SK-N-SH treated with all-trans-retinoic acid at 6 μM for 48 hours (cell line): ENCODE results near the gene PSMB8.

Source experiments
- ATAC-seq: fragments of 200-7000 bp; cut with Tn5 transposase; 3 replicates; pipeline ENCODE4 v1.9.1; 2020; ENCODE audit warnings: mild to moderate bottlenecking, moderate library complexity
- ARNTL ChIP-seq: fragments of 450-650 bp; formaldehyde crosslinking; IDR thresholded peaks from 2 replicates; pipeline ENCODE4 v1.5.0; 2020; ENCODE audit warnings: low read depth, mild to moderate bottlenecking, moderate library complexity, borderline replicate concordance
- BACH2 ChIP-seq: fragments of 250-450 bp; sonication (Bioruptor Pico); IDR thresholded peaks from 2 replicates; pipeline ENCODE4 v1.9.0; 2021; ENCODE audit warnings: mild to moderate bottlenecking, borderline replicate concordance
- CSDC2 ChIP-seq: fragments of 250-450 bp; sonication (Bioruptor Pico); IDR thresholded peaks from 2 replicates; pipeline ENCODE4 v1.5.0; 2020; ENCODE audit warnings: mild to moderate bottlenecking, moderate library complexity
- ESRRG ChIP-seq: fragments of 250-450 bp; sonication (Bioruptor Pico); IDR thresholded peaks from 2 replicates; pipeline ENCODE4 v1.6.1; 2021; ENCODE audit warnings: mild to moderate bottlenecking
- GLIS3 ChIP-seq: fragments of 250-450 bp; sonication (Bioruptor Pico); IDR thresholded peaks from 2 replicates; pipeline ENCODE4 v1.5.0; 2020; ENCODE audit warnings: mild to moderate bottlenecking, moderate library complexity
- ISL1 ChIP-seq: fragments of 250-450 bp; sonication (Bioruptor Pico); IDR thresholded peaks from 2 replicates; pipeline ENCODE4 v2.1.2; 2022; ENCODE audit warnings: mild to moderate bottlenecking, moderate library complexity
- OSR1 ChIP-seq: fragments of 250-450 bp; sonication (Bioruptor Pico); IDR thresholded peaks from 2 replicates; pipeline ENCODE4 v1.8.0; 2022; ENCODE audit warnings: moderate library complexity, mild to moderate bottlenecking, inconsistent platforms
- PPARA ChIP-seq: fragments of 250-450 bp; sonication (Bioruptor Pico); IDR thresholded peaks from 2 replicates; pipeline ENCODE4 v1.5.0; 2020; ENCODE audit warnings: mild to moderate bottlenecking, borderline replicate concordance
- RARB ChIP-seq: fragments of 250-450 bp; sonication (Bioruptor Pico); IDR thresholded peaks from 2 replicates; pipeline ENCODE4 v1.8.0; 2021; ENCODE audit warnings: mild to moderate bottlenecking, moderate library complexity
- TCF4 ChIP-seq: fragments of 250-450 bp; sonication (Bioruptor Pico); IDR thresholded peaks from 2 replicates; pipeline ENCODE4 v1.8.0; 2021; ENCODE audit warnings: mild to moderate bottlenecking, moderate library complexity, borderline replicate concordance
- TOX ChIP-seq: fragments of 250-450 bp; sonication (Bioruptor Pico); IDR thresholded peaks from 2 replicates; pipeline ENCODE4 v1.8.0; 2021; ENCODE audit warnings: mild to moderate bottlenecking, moderate library complexity, borderline replicate concordance
- ZC3H10 ChIP-seq: fragments of 250-450 bp; sonication (Bioruptor Pico); IDR thresholded peaks from 2 replicates; pipeline ENCODE4 v1.5.1; 2021; ENCODE audit warnings: mild to moderate bottlenecking, moderate library complexity
- ZNF565 ChIP-seq: fragments of 450-650 bp; formaldehyde crosslinking; conservative IDR thresholded peaks from 2 replicates; pipeline ENCODE4 v1.5.0; 2020; ENCODE audit warnings: low read depth, mild to moderate bottlenecking, moderate library complexity
- ZNF70 ChIP-seq: fragments of 450-650 bp; formaldehyde crosslinking; IDR thresholded peaks from 2 replicates; pipeline ENCODE4 v1.5.0; 2020; ENCODE audit warnings: mild to moderate bottlenecking, moderate library complexity
- ZNF8 ChIP-seq: fragments of 450-650 bp; formaldehyde crosslinking; IDR thresholded peaks from 2 replicates; pipeline ENCODE4 v1.5.0; 2020; ENCODE audit warnings: mild to moderate bottlenecking, moderate library complexity
- TF ChIP-seq, protein P1 (sequence below): fragments of 250-450 bp; sonication (Bioruptor Pico); IDR thresholded peaks from 2 replicates; pipeline ENCODE4 v1.5.1; 2021; ENCODE audit warnings: mild to moderate bottlenecking, moderate library complexity
- TF ChIP-seq, protein P2 (sequence below): fragments of 250-450 bp; sonication (Bioruptor Pico); IDR thresholded peaks from 2 replicates; pipeline ENCODE4 v1.5.0; 2020; ENCODE audit warnings: mild to moderate bottlenecking, moderate library complexity
- TF ChIP-seq, protein P3 (sequence below): fragments of 250-450 bp; sonication (Bioruptor Pico); IDR thresholded peaks from 2 replicates; pipeline ENCODE4 v1.5.1; 2020; ENCODE audit warnings: low read depth, mild to moderate bottlenecking, moderate library complexity
- TF ChIP-seq, protein P4 (sequence below): fragments of 250-450 bp; sonication (Bioruptor Pico); IDR thresholded peaks from 2 replicates; pipeline ENCODE4 v1.8.0; 2021; ENCODE audit warnings: low read depth, mild to moderate bottlenecking, moderate library complexity, borderline replicate concordance

Gene PSMB8

DNA sequence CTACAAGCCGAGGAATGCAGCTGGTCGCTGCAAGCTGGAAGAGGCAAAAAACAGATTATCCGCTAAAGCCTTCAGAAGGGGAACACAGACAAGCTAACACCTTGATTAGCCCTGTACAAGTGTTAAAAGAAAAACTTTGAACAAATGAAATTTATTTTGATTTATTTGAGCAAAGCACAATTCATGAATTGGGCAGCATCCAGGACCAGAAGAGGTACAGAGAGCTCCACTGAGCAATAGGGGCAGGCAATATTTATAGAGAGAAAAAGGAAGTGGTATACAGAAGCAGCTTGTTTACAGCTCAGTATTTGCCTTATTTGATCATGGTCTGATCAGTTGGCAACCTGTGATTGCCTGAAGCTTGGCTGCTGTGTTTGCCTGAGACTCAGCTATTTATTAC lies 44.7 kb downstream of the PSMB8 start:
- TF ChIP-seq, protein P1, sequence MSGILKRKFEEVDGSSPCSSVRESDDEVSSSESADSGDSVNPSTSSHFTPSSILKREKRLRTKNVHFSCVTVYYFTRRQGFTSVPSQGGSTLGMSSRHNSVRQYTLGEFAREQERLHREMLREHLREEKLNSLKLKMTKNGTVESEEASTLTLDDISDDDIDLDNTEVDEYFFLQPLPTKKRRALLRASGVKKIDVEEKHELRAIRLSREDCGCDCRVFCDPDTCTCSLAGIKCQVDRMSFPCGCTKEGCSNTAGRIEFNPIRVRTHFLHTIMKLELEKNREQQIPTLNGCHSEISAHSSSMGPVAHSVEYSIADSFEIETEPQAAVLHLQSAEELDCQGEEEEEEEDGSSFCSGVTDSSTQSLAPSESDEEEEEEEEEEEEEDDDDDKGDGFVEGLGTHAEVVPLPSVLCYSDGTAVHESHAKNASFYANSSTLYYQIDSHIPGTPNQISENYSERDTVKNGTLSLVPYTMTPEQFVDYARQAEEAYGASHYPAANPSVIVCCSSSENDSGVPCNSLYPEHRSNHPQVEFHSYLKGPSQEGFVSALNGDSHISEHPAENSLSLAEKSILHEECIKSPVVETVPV = no peak
- TF ChIP-seq ZNF565 (CRISPR knock-in tag) = no peak
- TF ChIP-seq ZNF8 (CRISPR knock-in tag) = no peak
- no peak for TF ChIP-seq ESRRG (CRISPR knock-in tag)
- TF ChIP-seq BACH2 (CRISPR knock-in tag) = no peak
- no peak for TF ChIP-seq ISL1 (CRISPR knock-in tag)
- TF ChIP-seq ZC3H10 = no peak
- ATAC-seq = no peak

DNA sequence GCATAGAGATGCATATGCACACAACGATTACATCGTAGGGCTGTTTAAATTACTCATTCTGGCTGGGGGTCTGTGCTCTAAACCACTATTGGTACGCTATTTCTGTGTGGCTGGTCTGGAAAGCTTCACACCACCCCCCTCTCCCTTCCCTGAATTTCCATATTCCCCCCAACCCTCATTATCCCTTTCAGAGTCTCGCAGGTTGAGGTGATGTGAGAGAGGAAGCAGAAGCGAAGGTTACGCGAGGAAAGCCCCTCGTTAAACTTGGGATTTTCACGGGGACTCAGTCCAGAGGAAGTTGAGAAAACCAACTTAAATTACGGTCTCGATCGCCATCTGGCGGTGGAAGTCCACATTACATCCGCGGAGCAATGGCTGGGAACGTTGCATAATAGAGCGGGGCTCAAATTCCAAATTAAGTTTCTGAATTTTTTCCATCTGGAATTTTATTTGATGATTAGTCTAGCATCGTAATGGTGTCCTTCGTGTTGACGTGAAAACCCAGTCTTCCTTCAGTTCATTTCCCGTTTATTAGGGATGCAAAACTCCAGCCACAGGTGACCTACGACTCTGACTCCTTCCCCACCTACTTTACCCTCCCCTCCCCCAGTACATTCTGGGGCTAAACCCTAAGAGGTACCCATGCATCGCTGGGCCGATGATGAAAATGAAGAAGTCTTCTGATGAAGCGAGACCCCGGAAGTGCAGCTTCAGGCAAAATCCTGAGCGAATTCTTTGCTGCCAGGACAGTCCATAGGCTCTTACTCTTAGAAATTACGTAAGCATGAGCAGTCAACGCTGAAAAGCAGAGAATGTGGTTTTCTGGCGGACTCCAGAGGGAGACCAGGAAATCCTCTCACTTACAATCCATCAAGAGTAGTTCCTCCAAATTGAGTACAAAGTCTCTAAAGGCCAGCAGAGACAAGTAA lies 46.7 kb downstream of the PSMB8 start:
- peak; percentile 94 for ATAC-seq
- TF ChIP-seq, protein P2, sequence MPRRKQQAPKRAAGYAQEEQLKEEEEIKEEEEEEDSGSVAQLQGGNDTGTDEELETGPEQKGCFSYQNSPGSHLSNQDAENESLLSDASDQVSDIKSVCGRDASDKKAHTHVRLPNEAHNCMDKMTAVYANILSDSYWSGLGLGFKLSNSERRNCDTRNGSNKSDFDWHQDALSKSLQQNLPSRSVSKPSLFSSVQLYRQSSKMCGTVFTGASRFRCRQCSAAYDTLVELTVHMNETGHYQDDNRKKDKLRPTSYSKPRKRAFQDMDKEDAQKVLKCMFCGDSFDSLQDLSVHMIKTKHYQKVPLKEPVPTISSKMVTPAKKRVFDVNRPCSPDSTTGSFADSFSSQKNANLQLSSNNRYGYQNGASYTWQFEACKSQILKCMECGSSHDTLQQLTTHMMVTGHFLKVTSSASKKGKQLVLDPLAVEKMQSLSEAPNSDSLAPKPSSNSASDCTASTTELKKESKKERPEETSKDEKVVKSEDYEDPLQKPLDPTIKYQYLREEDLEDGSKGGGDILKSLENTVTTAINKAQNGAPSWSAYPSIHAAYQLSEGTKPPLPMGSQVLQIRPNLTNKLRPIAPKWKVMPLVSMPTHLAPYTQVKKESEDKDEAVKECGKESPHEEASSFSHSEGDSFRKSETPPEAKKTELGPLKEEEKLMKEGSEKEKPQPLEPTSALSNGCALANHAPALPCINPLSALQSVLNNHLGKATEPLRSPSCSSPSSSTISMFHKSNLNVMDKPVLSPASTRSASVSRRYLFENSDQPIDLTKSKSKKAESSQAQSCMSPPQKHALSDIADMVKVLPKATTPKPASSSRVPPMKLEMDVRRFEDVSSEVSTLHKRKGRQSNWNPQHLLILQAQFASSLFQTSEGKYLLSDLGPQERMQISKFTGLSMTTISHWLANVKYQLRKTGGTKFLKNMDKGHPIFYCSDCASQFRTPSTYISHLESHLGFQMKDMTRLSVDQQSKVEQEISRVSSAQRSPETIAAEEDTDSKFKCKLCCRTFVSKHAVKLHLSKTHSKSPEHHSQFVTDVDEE = no peak
- TF ChIP-seq RARB (CRISPR knock-in tag) (no peak), CSDC2 (CRISPR knock-in tag) (no peak), ZNF8 (CRISPR knock-in tag) (no peak), ZNF565 (CRISPR knock-in tag) (no peak)
- TF ChIP-seq, protein P3, sequence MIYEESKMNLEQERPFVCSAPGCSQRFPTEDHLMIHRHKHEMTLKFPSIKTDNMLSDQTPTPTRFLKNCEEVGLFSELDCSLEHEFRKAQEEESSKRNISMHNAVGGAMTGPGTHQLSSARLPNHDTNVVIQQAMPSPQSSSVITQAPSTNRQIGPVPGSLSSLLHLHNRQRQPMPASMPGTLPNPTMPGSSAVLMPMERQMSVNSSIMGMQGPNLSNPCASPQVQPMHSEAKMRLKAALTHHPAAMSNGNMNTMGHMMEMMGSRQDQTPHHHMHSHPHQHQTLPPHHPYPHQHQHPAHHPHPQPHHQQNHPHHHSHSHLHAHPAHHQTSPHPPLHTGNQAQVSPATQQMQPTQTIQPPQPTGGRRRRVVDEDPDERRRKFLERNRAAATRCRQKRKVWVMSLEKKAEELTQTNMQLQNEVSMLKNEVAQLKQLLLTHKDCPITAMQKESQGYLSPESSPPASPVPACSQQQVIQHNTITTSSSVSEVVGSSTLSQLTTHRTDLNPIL (CRISPR knock-in tag) = no peak

DNA sequence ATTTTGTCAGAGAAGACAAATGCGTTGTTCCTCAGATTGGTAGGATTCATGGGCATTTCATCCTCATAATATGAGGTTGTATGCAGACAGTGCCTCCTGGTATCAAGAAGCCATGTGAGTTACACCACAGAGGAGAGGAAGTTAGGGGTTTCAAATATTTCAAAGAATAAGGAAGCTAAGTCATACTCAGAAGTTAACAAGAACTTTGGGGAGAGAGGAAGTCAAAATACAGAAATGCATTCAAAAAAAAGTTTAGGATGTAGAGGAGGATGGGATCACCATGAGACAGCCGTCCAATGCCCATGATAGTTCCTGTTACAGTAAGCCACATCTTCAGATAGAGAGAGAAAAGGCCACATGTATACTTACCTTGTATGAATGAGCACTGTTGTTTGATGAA lies 49.3 kb downstream of the PSMB8 start:
- TF ChIP-seq ZC3H10 (no peak), GLIS3 (CRISPR knock-in tag) (no peak)
- ATAC-seq = no peak

DNA sequence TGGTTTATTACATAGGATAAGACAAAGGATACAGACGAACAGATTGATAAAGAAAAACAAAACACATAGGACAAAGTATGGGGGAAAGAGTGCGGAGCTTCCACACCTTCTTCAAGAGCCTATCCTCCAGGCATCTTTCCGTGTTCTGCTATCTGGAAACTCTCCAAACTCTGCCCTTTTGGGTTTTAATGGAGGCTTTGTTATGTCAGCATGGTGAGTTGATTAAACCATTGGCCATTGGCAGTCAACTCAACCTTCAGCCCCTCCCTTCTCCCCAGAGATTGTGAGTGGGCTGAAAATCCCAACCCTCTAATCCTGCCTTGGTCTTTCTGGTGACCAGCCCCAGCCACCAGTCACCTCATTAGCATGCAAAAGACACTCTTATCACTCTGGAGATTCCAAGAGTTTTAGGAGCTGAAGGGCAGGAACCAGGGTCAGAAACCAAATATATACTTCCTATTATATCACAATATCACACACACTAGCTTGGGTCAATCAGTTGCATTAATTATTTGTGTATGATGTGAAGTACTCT lies 50.9 kb downstream of the PSMB8 start:
- no peak for ATAC-seq
- TF ChIP-seq TOX (CRISPR knock-in tag) (no peak), ISL1 (CRISPR knock-in tag) (no peak), ESRRG (CRISPR knock-in tag) (no peak), GLIS3 (CRISPR knock-in tag) (no peak), ZNF565 (CRISPR knock-in tag) (no peak), BACH2 (CRISPR knock-in tag) (no peak), ARNTL (CRISPR knock-in tag) (no peak), PPARA (CRISPR knock-in tag) (no peak), ZNF70 (CRISPR knock-in tag) (no peak), OSR1 (CRISPR knock-in tag) (no peak), TCF4 (CRISPR knock-in tag) (no peak)
- TF ChIP-seq, protein P2 = no peak
- TF ChIP-seq, protein P1 = no peak
- TF ChIP-seq, protein P4, sequence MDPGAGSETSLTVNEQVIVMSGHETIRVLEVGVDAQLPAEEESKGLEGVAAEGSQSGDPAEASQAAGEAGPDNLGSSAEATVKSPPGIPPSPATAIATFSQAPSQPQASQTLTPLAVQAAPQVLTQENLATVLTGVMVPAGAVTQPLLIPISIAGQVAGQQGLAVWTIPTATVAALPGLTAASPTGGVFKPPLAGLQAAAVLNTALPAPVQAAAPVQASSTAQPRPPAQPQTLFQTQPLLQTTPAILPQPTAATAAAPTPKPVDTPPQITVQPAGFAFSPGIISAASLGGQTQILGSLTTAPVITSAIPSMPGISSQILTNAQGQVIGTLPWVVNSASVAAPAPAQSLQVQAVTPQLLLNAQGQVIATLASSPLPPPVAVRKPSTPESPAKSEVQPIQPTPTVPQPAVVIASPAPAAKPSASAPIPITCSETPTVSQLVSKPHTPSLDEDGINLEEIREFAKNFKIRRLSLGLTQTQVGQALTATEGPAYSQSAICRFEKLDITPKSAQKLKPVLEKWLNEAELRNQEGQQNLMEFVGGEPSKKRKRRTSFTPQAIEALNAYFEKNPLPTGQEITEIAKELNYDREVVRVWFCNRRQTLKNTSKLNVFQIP (CRISPR knock-in tag) = no peak
- TF ChIP-seq, protein P3 (CRISPR knock-in tag) = no peak
